Stimulated activated naive CD8-positive, alpha-beta T cell treated with anti-CD3 and anti-CD28 coated beads, Interleukin-15, Interleukin-2, amounts not matched to agents 100 ng/mL and 50 ng/mL, for 24 hours (primary cell): ENCODE results near the gene NSG2.

Experiments used
- H3K27ac Mint-ChIP-seq: one replicate; pipeline ENCODE4 v1.8.0; 2021; ENCODE audit warnings: mild to moderate bottlenecking, mixed read lengths
- H3K27me3 Mint-ChIP-seq: one replicate; pipeline ENCODE4 v1.8.0; 2021; ENCODE audit warnings: mixed read lengths
- H3K36me3 Mint-ChIP-seq: one replicate; pipeline ENCODE4 v1.8.0; 2021; ENCODE audit warnings: low read depth, mixed read lengths
- H3K4me1 Mint-ChIP-seq: one replicate; pipeline ENCODE4 v1.8.0; 2021; ENCODE audit warnings: low read depth, mixed read lengths
- H3K4me3 Mint-ChIP-seq: one replicate; pipeline ENCODE4 v1.8.0; 2021; ENCODE audit warnings: mild to moderate bottlenecking, mixed read lengths
- H3K9me3 Mint-ChIP-seq: one replicate; pipeline ENCODE4 v1.8.0; 2021; ENCODE audit warnings: mixed read lengths

The NSG2 gene

DNA sequence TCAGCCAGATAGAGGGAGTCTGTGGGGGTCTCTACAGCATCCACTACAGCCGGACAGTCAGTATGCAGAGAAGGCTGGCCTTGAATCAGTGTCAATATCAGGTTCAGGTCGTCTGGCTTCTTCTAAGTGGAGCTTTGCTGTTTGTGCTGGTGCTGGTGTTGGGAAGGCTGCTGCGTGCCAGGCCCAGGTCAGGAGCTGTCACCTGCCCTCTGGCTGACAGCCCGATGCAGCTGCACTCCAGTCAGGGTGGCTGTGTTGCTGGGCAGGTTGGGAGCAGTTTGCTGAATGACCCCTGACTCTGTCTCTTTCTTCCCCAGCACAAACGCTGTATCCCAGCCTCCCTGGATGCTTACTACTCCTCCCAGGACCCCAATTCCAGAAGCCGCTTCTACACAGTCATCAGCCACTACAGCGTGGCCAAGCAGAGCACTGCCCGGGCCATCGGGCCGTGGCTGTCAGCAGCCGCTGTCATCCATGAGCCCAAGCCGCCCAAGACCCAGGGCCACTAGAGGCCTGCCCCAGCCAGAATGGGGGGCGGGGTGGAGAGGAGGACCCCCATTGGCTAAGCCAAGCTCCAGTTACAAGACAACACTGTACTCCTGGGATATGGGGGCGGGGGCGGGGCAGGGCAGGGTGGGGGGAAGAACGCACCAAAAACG is 61.6 kb downstream of the NSG2 start:
- H3K36me3 Mint-ChIP-seq: no peaks in the 10 kb centered on the region

DNA sequence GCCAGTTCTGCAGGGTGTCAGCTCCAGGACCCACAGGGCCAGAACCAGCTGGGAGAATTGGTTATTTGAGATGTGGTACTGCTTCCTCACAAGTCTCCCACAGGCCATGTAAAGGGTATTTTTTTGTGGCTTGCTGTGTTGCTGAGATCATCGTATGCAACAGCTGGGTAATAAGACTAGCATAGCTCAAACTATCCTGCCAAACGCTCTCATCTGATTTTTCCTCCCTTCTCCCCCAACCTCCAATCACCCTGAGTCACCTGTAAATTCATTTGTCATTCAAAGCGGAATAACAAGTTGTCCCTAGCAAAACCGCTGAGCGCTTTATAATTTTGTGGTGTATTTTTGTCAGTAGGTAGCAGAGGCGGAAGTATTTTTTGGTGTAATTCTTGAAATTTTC is 63.2 kb downstream of the NSG2 start:
- no peaks in the 10 kb centered on the region for H3K4me1 Mint-ChIP-seq
- no peak overlapping the region for H3K4me3 Mint-ChIP-seq
- H3K27ac Mint-ChIP-seq: no peak overlapping the region
- no peaks in the 10 kb centered on the region for H3K36me3 Mint-ChIP-seq
- no peaks in the 10 kb centered on the region for H3K27me3 Mint-ChIP-seq
- H3K9me3 Mint-ChIP-seq: no peaks in the 10 kb centered on the region

More for the DNA sequence above, 61.6 kb downstream of the NSG2 start:
- H3K4me3 Mint-ChIP-seq: no peak overlapping the region
- H3K4me1 Mint-ChIP-seq: no peaks in the 10 kb centered on the region
- no peaks in the 10 kb centered on the region for H3K9me3 Mint-ChIP-seq
- H3K27ac Mint-ChIP-seq: no peak overlapping the region
- no peaks in the 10 kb centered on the region for H3K27me3 Mint-ChIP-seq

DNA sequence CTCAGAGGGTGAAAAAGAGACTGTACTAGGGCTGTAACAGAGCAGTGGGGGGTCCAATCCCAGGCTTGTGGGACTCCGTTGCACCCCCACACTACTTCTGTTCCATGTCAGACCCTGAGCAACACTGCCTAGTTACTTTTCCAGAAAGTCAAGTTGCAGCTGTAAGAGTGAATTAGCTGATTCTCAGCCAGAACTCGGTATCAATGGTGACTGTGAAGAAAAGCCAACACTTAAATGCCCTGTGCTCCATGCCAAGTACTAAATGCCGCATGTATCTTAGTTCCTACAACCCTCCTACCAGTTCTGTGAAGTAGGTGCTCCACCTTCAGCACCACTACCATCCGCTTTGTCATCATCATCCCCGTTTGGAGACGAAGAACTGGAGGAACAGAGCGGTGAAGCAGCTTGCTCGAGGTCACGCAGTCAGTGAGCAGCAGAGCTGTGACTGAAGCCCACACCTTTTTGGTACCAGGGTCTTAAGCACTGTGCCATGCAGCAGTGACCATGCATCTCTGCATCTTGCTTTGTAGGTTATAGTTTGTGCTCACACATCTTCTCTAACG is 64.3 kb downstream of the NSG2 start:
- no peak overlapping the region for H3K4me3 Mint-ChIP-seq
- no peaks in the 10 kb centered on the region for H3K9me3 Mint-ChIP-seq
- H3K36me3 Mint-ChIP-seq: no peaks in the 10 kb centered on the region

DNA sequence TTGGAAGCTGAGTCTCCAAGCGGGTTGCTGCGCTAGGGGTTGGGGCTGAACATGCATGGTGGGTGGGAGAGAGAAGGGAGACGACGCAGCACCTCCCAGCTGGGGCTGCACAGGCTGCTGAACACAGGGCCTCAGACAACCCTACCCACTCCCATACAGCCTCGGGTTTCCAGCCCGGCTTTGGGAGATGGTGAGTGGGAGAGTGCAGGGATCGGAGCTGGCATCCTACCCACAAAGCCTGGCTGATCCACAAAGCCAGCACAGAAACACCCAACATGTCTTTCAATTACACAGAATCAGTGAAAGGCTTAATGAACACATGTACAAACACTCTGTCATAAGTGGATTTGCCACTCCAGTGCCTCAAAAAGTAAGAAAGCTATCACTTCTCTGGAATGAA is 64.8 kb downstream of the NSG2 start:
- Mint-ChIP-seq H3K9me3 (no peaks in the 10 kb centered on the region), H3K4me1 (no peaks in the 10 kb centered on the region), H3K27ac (no peak overlapping the region), H3K4me3 (no peak overlapping the region), H3K36me3 (no peaks in the 10 kb centered on the region), H3K27me3 (no peaks in the 10 kb centered on the region)

More for the DNA sequence above, 64.3 kb downstream of the NSG2 start:
- Mint-ChIP-seq H3K4me1 (no peaks in the 10 kb centered on the region), H3K27ac (no peak overlapping the region), H3K27me3 (no peaks in the 10 kb centered on the region)

DNA sequence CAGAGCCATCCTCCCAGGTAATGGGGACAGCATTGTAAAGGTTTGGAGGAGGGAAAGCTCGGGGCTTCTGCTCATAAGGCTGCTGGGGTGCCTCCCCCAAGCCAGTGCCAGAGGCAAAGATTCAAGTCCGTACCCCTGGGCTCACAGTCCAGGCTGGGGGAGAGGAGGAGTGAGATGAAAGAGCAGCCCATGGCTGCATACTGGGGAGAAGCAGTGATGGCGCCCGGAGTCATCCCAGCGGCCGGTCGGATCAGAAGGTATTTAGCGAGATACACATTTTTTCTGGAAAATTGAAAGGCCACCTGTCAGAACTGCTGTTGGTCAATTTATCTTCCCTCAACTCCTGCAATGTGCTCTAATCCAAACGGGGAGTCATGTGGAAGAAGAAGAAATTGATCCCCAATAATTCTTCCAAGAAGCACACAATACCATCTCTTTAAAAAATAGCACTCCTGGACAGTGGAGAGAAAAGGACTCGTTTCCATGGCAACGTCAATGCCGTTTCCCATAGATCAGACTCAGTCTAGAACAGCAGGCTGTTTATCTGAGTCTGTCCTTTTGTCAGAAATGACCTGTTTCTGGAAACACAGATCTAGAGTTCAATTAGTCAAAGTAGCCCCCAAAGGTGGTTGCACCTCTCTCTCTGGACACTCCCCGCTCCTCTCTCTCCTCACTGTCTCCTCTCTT is 65.9 kb downstream of the NSG2 start:
- Mint-ChIP-seq H3K4me3 (no peak overlapping the region), H3K36me3 (no peaks in the 10 kb centered on the region), H3K9me3 (no peaks in the 10 kb centered on the region), H3K4me1 (no peaks in the 10 kb centered on the region), H3K27ac (no peak overlapping the region), H3K27me3 (no peaks in the 10 kb centered on the region)

DNA sequence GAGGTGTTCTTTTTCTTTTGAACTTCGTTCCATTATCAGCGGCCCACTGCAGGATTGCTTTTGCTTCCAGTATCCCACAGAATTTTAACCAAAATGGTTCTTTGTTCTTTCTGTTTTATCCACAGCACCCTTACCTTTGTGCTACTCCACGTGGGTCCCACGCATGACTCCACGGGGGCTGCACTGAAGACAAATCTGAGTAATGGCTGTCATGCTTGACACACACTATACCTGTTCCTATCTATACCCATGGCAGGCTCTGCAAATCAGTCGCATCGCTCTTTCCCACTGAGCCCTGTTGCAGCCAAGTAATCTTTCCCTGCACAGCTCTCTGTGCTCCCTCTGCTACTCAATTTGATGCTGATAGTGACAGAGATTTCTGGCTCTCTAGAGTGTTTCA is 69.7 kb downstream of the NSG2 start:
- Mint-ChIP-seq H3K9me3 (no peaks in the 10 kb centered on the region), H3K4me1 (no peaks in the 10 kb centered on the region), H3K27me3 (no peaks in the 10 kb centered on the region), H3K27ac (no peak overlapping the region), H3K36me3 (no peaks in the 10 kb centered on the region), H3K4me3 (no peak overlapping the region)

DNA sequence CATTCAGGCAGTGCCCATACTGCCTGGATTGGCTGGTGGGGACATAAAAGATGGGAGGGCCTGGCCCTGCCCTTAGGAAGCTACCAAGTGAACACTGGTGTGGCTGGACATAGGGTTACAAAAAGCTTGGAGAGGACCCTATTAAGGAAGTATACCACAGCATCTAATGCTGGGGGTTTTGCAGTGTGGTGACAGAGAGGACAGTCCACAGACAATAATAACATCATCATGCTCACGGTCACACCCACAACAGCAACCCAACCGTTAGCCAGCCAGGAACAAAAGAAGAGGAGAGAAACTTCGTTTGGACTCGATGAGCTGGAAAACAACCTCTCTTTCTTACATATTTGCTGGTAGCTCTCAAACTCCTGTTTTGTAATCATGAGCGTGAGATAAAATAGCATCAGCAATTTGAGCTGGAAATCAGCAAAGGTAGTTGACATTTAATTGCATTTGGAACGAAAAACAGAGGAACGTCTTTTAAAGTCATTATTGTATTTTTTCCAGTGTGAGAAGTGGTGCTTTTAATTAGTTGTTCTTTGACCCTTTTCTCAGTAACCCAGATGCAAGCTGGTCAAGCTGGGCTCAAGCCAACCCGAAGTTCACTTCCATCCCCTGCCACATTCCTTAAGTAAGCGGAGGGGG is 73.4 kb downstream of the NSG2 start:
- H3K4me3 Mint-ChIP-seq: no peak overlapping the region
- H3K9me3 Mint-ChIP-seq: peaks cover 3% of the 10 kb centered on the region
- H3K36me3 Mint-ChIP-seq: no peaks in the 10 kb centered on the region
- no peaks in the 10 kb centered on the region for H3K27me3 Mint-ChIP-seq
- no peaks in the 10 kb centered on the region for H3K4me1 Mint-ChIP-seq
- no peak overlapping the region for H3K27ac Mint-ChIP-seq

DNA sequence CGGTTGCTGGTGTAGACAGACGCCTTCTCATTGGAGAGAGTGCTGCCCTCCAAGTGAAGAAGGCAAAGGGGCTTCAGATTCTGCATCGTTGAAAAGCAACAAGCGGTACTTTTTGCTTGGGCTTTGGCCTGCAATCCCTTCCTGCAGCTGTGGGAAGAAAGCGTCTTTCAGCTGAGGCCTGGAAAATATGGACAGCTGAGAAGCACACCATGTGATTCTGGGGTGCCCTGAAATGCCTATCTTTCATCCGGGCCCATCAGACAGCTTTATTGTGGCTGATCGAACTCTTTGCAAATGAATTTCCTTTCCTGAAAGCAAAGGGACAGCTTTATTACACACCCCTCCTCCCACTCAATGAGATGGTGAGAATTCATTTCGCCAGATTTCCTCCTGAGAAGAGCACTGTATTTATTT is 74.0 kb downstream of the NSG2 start:
- H3K4me3 Mint-ChIP-seq: no peak overlapping the region
- no peaks in the 10 kb centered on the region for H3K36me3 Mint-ChIP-seq
- H3K27me3 Mint-ChIP-seq: no peaks in the 10 kb centered on the region
- no peaks in the 10 kb centered on the region for H3K4me1 Mint-ChIP-seq
- peaks cover 3% of the 10 kb centered on the region for H3K9me3 Mint-ChIP-seq
- no peak overlapping the region for H3K27ac Mint-ChIP-seq

DNA sequence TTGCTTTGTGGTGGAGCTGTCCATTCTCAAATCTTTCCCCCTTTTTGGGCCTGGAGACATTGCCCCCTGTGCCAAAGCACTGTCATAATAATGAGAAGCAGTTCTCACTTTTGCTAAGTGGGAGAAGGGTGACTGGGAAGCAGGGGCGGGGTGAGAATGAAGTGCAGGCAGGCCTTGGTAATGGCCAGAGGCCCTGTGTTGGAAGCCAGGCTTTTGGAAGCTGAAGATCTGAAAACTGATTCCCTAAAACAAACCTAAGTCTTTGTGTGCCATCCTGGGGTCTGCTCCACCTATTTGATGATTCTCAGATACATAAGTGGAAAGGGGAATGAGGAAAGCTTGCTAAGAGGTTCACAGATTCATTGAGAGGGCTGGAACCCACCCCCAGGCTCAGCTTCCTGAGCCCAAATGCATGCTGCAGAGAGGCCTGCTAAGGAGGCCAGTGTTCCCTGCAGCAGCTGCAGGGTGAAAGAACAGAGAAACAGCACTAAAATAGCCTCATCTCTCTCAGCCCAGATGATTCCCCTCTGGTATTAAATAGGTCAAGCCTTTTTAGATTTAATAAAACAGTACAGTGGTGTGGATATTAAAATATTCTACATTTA is 75.0 kb downstream of the NSG2 start:
- H3K4me1 Mint-ChIP-seq: no peaks in the 10 kb centered on the region
- H3K36me3 Mint-ChIP-seq: no peaks in the 10 kb centered on the region
- no peak overlapping the region for H3K27ac Mint-ChIP-seq
- peaks cover 4% of the 10 kb centered on the region for H3K27me3 Mint-ChIP-seq
- no peak overlapping the region for H3K4me3 Mint-ChIP-seq
- peaks cover 6% of the 10 kb centered on the region for H3K9me3 Mint-ChIP-seq

DNA sequence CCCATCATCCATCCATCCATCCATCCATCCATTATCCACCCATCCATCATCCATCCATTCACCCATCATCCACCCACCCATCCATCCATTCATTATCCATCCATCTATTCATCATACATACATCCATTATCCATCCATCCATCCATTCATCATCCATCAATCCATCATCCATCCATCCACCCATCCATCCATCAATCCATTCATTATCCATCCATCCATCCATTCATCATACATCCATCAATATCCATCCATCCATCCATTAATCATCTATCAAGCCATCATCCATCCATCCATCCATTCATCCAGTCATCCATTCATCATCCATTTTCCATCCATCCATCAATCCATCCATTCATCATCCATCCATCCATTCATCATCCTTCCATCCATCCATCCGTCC is 89.0 kb downstream of the NSG2 start:
- Mint-ChIP-seq H3K27me3 (no peaks in the 10 kb centered on the region), H3K27ac (no peak overlapping the region), H3K4me1 (no peaks in the 10 kb centered on the region), H3K9me3 (peaks cover 11% of the 10 kb centered on the region), H3K4me3 (no peak overlapping the region), H3K36me3 (no peaks in the 10 kb centered on the region)

DNA sequence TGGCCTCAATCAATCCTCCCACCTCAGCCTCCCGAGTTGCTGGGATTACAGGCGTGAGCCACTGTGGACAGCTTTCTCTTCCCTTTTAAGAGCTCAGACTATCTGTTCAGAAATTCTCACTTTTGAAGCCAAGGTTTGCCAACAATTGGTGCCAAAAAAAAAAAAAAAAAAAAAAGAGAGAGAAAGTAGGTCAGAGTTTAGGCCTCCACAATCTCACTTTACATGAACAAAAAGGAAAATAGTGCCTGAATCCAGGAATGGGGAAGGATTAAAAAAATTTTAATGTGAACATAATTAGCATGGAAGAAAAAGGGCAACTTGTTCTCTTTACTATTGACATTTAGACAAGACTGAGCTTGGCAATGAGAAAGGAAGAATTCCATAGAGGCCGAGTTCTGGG is 94.1 kb downstream of the NSG2 start:
- H3K27ac Mint-ChIP-seq: no peak overlapping the region
- no peaks in the 10 kb centered on the region for H3K4me1 Mint-ChIP-seq
- no peaks in the 10 kb centered on the region for H3K27me3 Mint-ChIP-seq
- peaks cover 11% of the 10 kb centered on the region for H3K9me3 Mint-ChIP-seq
- no peaks in the 10 kb centered on the region for H3K36me3 Mint-ChIP-seq
- no peak overlapping the region for H3K4me3 Mint-ChIP-seq

DNA sequence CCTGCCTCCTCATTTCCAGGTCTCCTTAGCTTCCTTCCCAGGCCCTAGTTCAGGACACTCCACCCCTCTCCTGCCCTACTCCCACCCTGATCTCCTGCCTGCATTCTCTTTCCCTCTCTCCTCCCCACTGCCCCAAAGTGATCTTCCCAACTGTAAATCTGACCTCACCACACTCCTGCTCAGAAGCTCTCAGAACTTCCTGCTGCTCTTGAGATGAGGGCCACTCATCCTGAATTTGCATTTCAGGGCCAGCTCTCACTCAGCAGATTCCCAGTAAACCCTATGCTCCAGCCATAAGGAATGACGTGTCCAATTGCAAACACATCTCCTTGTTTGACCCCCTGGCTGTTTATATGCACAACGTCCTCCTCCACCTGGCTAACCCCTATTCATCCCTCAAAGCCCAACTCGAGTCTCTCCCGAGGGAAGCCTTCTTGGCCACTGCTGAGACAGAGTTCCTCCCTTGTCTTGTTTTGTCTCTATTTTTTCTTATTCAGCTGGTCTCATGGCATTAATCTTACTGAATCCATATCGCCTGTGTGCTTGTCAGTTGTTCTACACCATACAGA is 95.0 kb downstream of the NSG2 start:
- Mint-ChIP-seq H3K36me3 (no peaks in the 10 kb centered on the region), H3K27me3 (no peaks in the 10 kb centered on the region), H3K4me3 (no peak overlapping the region), H3K27ac (no peak overlapping the region), H3K9me3 (peaks cover 11% of the 10 kb centered on the region), H3K4me1 (no peaks in the 10 kb centered on the region)

DNA sequence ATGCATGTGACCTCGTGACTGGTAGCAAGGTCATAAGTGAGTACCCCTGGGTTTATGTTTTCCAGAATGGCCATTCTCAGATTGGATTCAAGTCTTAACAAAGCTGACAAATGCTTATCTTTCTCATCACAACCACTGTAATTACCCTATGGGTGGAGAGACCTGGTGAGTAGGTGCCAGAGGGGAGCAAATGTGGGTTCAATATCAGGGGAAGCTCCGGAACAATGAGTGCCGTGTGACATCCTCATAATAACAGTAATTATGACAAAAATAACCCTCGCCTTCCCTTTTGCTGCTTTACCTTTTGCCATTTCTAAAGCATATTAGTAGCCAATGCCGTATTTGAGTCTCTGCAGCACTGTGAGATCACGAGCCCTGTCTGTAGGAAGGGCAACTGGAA is 95.9 kb downstream of the NSG2 start:
- no peaks in the 10 kb centered on the region for H3K4me1 Mint-ChIP-seq
- H3K36me3 Mint-ChIP-seq: no peaks in the 10 kb centered on the region
- H3K4me3 Mint-ChIP-seq: no peak overlapping the region
- no peaks in the 10 kb centered on the region for H3K27me3 Mint-ChIP-seq
- no peak overlapping the region for H3K27ac Mint-ChIP-seq
- peaks cover 11% of the 10 kb centered on the region for H3K9me3 Mint-ChIP-seq

DNA sequence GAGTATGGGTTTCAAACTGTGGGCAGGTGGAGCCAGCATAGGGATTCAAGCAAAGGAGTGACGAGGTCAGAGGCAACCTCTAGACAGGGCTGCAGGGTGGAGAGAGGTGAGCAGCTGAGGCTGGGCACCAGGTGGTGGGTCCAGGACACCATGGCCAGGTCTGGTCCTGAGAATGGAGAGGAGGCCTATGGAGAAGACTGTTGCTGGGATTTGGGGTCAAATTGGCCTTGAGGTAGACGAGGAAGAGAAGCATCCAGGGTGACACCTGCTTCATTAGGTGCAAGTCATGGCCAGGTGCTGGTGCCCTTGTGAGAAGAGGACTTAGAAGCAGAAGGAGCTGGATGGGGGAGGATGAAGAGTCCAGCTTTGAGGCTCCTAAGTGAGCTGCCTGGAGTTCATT is 99.6 kb downstream of the NSG2 start:
- Mint-ChIP-seq H3K4me3 (no peak overlapping the region), H3K36me3 (no peaks in the 10 kb centered on the region), H3K4me1 (no peaks in the 10 kb centered on the region), H3K9me3 (no peaks in the 10 kb centered on the region), H3K27ac (no peak overlapping the region), H3K27me3 (peaks cover 4% of the 10 kb centered on the region)

DNA sequence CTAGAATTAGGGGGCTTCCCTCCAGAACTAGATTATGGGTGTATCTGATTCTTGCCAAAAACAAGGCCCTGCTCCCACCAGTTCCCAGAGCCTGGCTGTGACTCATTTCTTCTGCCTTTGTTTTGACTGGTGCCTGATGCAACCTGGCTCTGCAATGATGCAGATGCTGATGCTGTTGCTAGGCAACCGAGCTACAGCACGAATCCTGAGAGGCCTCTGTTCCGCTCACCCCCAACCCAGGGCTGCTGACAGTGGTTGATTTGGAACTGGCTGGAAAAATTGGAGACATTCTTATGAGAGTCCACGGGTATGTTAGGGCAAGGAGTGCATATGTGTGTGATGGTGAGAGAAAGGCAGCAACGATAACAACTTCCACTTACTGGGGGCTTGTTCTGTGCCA is 100.3 kb downstream of the NSG2 start:
- Mint-ChIP-seq H3K27ac (no peak overlapping the region), H3K9me3 (no peaks in the 10 kb centered on the region), H3K36me3 (no peaks in the 10 kb centered on the region), H3K4me3 (no peak overlapping the region), H3K4me1 (no peaks in the 10 kb centered on the region), H3K27me3 (peaks cover 4% of the 10 kb centered on the region)
